DND-41 (cell line): Measurements from ENCODE around the gene GPR39.

Source experiments
- EZH2 ChIP-seq: IDR thresholded peaks from 3 replicates; pipeline ENCODE4 v1.6.1; 2012; ENCODE audit warnings: borderline replicate concordance, low read depth, mild to moderate bottlenecking, moderate library complexity, low read length, inconsistent platforms; ENCODE audit not compliant: severe bottlenecking
- TF ChIP-seq, protein P1 (sequence below): IDR thresholded peaks from 2 replicates; pipeline ENCODE4 v1.5.1; 2012; ENCODE audit warnings: borderline replicate concordance, low read length, moderate library complexity, mild to moderate bottlenecking; ENCODE audit not compliant: poor library complexity, severe bottlenecking; ENCODE audit errors: extremely low read depth

DNA sequence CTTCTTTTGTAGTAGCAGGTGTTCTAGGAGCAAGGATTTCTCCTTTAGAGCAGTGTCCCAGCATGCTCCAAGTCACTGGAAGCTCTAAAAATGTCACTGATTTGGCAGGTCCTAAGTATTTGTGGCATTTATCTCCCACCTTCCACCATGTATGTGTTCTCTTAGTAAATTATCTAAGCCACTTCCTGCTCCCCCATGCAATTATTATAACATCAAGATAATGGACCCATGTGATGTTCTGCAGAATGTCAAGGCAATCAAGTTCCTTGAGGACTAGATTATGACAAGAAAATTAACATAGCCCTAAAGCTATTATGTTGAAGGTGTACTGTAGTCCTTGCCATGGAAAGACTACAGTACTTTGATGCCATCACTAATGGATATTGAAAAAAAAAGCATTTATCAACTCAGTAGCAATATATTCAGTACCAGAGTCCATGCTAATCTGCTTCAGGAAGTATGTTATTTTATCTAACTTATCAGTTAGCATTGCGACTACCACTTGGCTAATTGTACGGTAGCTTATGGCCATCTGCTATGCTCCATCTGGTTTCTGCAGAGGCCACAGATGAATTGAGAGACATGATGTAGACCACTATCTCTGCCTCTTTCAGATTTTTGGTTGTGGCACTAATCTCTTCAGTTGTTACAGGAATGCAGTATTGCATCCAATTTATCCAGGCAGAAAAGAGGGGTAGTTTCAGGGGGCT is 56.7 kb downstream of the GPR39 start:
- TF ChIP-seq, protein P1, sequence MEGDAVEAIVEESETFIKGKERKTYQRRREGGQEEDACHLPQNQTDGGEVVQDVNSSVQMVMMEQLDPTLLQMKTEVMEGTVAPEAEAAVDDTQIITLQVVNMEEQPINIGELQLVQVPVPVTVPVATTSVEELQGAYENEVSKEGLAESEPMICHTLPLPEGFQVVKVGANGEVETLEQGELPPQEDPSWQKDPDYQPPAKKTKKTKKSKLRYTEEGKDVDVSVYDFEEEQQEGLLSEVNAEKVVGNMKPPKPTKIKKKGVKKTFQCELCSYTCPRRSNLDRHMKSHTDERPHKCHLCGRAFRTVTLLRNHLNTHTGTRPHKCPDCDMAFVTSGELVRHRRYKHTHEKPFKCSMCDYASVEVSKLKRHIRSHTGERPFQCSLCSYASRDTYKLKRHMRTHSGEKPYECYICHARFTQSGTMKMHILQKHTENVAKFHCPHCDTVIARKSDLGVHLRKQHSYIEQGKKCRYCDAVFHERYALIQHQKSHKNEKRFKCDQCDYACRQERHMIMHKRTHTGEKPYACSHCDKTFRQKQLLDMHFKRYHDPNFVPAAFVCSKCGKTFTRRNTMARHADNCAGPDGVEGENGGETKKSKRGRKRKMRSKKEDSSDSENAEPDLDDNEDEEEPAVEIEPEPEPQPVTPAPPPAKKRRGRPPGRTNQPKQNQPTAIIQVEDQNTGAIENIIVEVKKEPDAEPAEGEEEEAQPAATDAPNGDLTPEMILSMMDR = no peak
- TF ChIP-seq EZH2 = no peak
